HG03097 (cell line): ENCODE measurements around the gene PTPRD.

Experiments
- ATAC-seq: cut with Tn5 transposase; IDR thresholded peaks from one replicate; pipeline ENCODE4 v1.9.1; 2021; ENCODE audit not compliant: unreplicated experiment, low FRiP score

Gene PTPRD

DNA sequence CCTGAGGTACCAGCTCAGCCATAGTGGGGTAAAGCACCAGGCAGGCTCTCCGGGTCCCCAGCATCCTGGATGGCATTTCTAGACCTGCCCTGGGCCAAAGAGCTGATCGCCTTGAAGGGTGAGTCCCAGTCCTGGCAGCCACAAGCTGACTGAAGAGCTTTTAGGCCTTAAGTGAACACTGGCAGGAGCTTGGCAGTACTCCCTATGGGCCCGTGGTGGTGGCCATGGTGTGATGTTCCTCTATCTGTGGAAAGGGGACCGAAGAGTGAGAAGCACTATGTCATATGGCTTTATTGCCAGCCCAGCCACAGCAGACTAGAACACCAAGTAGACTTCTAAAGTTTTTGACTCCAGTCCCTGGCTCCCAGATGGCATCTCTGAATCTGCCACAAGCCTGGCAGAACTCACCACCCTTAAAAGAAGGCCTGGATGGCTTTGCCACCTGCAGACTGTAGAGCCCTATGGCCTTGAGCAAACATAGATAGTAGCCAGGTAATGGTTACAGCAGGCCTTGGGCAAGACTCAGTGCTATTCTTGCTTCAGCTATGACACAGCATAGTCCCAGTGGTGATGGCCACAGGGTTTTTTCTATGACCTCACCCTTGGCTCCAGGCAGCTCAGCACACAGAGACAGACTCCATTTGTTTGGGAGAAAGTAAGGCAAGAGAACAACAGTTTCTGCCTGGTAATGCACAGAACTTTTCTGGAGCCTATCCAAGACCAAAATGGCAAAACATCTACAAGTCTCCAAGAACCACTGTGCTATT lies 2011.7 kb downstream of the PTPRD start:
- ATAC-seq = no peak

DNA sequence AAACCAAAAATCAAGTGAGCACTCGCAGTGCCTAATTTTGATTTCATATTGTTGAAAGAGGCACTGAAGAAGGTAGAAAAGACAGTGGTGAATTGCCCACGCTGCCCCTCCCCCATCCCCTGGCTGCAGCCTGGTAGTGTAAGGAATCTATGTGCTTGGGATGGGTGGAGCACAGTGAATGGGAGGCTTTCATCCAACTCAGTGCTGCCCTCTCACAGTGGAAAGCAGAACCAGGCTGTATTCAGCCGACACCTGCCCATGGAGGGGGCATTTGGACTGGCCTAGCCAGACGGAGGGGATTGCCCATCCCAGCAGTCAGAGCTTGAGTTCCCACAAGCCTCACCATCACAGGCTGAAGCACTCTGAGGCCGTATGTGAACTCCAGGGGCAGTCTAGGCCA lies 2012.9 kb downstream of the PTPRD start:
- ATAC-seq = no peak

- ATAC-seq = no peak
Measured at GRCh38 chr9:8589476-8589875, 2023.3 kb downstream of the PTPRD start.

- no peak for ATAC-seq
Measured at GRCh38 chr9:8585036-8585435, 2027.8 kb downstream of the PTPRD start.

GRCh38 chr9:8579661-8580060 lies 2033.1 kb downstream of the PTPRD start:
- no peak for ATAC-seq

GRCh38 chr9:8576741-8577140 lies 2036.1 kb downstream of the PTPRD start:
- ATAC-seq = no peak

GRCh38 chr9:8574846-8575245 lies 2038.0 kb downstream of the PTPRD start:
- no peak for ATAC-seq

DNA sequence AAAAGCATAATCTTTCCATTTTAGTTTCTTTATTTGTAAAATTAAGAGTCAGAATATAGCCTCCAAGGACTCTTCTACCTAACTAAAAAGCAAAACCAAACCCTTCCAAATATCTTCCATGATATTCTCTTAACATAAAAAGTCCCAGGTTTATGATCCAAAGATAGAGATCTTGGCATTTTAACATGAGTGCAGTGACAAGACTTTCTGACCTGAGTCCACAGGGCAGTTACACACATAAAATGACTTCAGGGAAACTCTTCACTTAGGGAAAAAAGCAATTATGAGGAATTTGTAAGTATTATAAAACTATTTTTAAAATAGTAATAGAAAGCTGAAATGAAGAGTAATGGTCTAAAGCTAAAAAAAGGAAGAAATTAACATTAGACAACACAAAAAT lies 2040.6 kb downstream of the PTPRD start:
- no peak for ATAC-seq

- ATAC-seq = no peak
Measured at GRCh38 chr9:8571643-8572042, 2041.2 kb downstream of the PTPRD start.

GRCh38 chr9:8570776-8571175 lies 2042.0 kb downstream of the PTPRD start:
- ATAC-seq = no peak

- no peak for ATAC-seq
Measured at GRCh38 chr9:8569823-8570222, 2043.0 kb downstream of the PTPRD start.

DNA sequence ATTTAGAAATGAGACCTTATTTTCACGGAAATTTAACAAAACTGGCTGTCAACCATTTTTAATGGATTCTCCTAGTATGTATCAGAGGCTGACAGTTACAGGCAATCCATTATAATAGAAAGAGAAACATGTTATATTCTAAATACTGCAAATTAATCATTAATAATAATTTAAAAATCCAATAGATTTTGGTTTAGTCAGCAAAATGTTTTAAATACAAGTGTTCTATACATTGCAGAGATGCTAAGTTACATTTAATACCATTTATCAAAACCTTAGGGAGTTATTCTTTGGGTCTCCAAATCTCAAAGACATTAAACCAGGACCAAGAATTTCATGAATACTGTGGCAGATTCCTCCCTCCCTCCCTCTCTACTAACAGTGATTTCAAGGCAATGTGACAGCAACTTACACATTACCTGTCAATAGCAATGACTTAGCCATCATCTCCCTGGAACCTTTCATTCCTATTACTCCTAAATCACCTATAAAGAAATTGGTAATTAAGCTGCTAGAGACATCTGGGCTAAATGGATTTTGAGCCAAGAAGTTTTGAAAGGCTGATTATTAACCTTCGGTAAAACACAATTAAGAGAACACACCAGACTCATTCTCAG lies 2044.7 kb downstream of the PTPRD start:
- no peak for ATAC-seq

DNA sequence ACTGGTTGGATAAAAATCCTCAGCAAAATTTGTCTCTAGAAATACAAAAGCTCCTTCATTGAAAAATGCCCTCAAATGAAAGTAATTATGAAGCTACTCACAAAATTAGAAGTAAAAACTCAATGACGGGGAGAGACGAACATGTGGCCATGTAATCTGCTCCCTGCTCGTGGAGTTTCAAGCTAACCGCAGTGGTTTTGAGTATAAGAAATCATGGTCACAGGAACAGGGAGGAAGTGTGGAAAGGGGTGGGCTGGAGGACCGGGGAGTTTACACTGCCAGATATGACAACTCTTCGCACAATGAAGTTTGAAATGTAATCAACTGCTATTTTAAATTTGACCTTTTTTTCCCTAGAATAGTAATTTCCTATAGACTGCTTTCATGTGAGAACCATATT lies 2047.8 kb downstream of the PTPRD start:
- ATAC-seq = no peak

DNA sequence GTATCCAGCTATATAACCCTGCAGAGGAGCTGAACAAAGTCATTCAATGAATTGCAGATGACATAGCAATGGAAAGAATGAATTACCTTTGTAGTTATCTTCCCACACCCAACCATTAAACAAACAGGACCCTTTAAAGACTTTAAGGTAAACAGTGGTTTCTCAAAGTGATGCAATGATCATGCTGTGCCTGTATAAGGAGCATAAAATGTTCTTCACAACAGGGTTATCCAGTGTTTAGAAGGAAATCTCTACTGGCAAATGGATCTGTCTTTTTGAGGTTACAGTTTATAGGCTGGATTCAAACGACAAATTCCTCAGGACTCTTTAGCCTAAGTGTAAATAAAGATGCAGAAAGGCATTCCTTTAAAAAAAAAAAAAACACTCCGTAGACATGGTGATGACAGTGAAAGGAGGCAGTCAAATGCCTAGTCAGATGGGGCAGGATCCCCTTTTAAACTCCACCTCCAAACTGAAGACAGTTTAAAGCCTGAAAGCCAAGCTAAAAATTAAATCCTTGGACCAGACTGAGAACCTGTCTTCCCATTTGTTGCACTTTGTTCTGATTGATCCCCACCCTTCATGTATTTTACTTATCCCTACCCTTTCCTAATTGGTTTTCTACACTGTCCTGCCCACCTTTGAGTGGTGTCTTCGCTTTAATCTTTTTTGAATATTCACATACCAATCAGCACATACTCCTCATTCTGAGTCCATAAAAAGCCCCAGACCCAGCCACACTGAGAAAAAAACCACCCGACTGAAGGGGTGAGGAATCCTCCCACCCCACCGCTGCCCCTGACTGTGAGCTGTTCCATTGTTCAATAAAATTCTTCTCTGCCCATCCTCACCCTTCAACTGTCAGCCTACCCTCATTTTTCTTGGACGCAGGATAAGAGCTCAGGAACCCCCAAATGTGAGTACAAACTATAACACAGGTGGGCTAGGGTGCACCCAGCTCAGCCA lies 2052.0 kb downstream of the PTPRD start:
- no peak for ATAC-seq

DNA sequence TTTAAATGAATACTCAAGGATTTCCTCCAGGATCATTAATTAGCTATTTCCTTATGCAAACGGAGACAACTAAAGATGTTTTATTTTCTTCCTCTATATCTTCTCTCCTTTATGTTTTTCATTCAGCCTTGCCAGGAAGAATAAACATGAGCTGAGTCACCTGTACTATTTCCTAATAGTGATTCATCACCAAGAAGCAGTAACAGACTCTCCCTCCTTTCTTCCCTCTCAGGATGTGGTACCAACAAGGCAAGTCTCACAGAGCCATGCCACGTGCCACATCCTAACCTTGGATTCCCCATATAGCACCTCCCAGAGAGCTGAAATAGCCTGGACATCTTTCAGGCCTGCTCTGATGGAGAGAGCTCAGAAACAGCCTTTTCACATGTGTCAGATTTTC lies 2054.6 kb downstream of the PTPRD start:
- no peak for ATAC-seq

DNA sequence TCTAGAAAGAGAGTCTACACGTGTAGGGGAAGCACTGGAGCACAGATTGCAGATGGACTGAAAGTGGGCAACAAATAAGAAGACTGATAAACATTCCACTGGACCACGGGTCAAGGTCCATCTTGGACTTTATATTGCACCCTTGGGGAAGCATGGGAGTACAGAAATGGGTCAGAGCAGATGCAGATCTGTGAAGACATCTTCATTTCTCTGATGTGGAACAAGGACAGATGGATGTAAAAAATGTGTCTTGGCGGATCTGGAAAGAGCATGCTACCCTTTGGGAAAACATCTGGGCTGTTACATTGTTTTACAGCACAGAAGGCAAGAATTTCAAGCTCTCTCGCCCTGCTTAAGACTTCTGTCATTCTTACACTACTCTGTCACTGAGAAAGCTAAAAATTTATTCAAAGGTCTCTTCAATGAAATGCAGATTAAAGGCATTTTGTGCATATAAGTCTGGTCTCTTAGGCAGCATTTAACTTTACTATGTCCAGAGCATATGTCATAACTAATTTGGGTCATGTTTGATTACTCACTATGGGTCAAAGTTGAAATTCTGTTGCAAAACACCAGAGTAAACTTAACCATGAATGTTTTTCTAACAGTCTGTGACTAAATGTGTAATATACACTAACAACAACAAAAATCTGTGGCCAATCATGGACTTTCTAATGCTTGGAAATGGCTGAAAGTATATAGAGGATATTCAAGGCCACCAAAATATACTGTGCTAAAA lies 2056.9 kb downstream of the PTPRD start:
- no peak for ATAC-seq

- ATAC-seq = no peak
Measured at GRCh38 chr9:8553444-8553843, 2059.4 kb downstream of the PTPRD start.

- ATAC-seq = no peak
Measured at GRCh38 chr9:8552732-8553131, 2060.1 kb downstream of the PTPRD start.

DNA sequence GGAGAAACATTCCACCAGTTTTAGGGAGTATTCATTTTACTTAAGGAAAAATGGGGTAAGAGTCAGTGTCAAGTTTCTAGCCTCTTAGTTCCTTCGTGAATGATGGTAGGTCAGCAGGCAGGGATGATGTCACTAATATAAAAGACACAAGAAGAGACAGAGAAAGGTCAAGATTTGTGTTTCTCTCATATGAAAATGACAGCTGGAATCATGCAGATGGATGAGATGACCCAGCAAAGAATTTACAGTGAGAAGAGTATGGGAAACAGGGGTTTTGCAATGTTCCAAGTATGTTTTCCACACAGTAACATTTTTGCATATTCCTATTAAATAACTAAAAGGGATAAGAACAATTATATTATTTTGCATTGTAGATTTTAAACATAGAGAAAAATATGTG lies 2063.6 kb downstream of the PTPRD start:
- no peak for ATAC-seq

- no peak for ATAC-seq
Measured at GRCh38 chr9:8543219-8543618, 2069.6 kb downstream of the PTPRD start.

- no peak for ATAC-seq
Measured at GRCh38 chr9:8542537-8542936, 2070.3 kb downstream of the PTPRD start.
